Omental fat pad (tissue), 4 donors: Measurements from ENCODE around the gene MAPK4. TPM values are rescaled to one million over a fixed set of nuclear protein-coding genes. Genes with fewer than 3 reads are reported as not detected.
"Not testable (repeated sequence)": the region's sequence is repeated elsewhere in the genome, so short reads cannot be mapped to it uniquely, and the experiment has no call there.

ENCODE experiments used
- ATAC-seq: fragments of 150-250 bp; one replicate; pipeline ENCODE4 v1.9.1; 2016; ENCODE audit warnings: mild to moderate bottlenecking, moderate library complexity; ENCODE audit not compliant: low FRiP score
- DNase-seq: peaks from one replicate; pipeline ENCODE4 v3.0.0-alpha.2; 2019; ENCODE audit warnings: low spot score
- CTCF ChIP-seq, 3 donors: fragments of 450-650 bp; IDR thresholded peaks; one replicate each; pipeline ENCODE4 v1.5.1; 2016 to 2017; ENCODE audit warnings: antibody characterized with exemption in 3 of 3, mild to moderate bottlenecking in 3 of 3, moderate library complexity in 2 of 3
- total RNA-seq, 4 donors: library from RNA; depleted of rRNA; stranded (reverse); fragments of >200 nt; gene quantifications; one replicate each; pipeline ENCODE4 v1.1.0, GENCODE V29; 2016

Gene MAPK4
- under 1 TPM in 2 of 4 donors, not detected in 2; 0.12 to 0.28 TPM for total RNA-seq

GRCh38 chr18:50559752-50560680 is at the start of gene MAPK4:
Gene MAPK4 (plus strand): TSS chr18:50560087. CDS start chr18:50663959, 103,872 bp downstream.
- peak; percentile 83 for ATAC-seq
- no peak for TF ChIP-seq CTCF (IDR thresholded peaks at IDR 0.05)
- no peak for DNase-seq

- ATAC-seq, DNase-seq: not testable (repeated sequence)
These were observed 42.6 kb upstream of the MAPK4 start for GRCh38 chr18:50517277-50517676.

- DNase-seq (no peak), ATAC-seq (no peak)
- TF ChIP-seq CTCF (IDR thresholded peaks at IDR 0.05) = no peak
These were observed 40.9 kb upstream of the MAPK4 start for GRCh38 chr18:50518787-50519546.

- DNase-seq = no peak
These were observed 36.7 kb upstream of the MAPK4 start for GRCh38 chr18:50523165-50523564.

GRCh38 chr18:50527636-50528307 is 32.1 kb upstream of the MAPK4 start:
- no peak for TF ChIP-seq CTCF (IDR thresholded peaks at IDR 0.05)
- DNase-seq = no peak
- no peak for ATAC-seq

More at GRCh38 chr18:50523165-50523564, 36.7 kb upstream of the MAPK4 start:
- no peak for TF ChIP-seq CTCF (IDR thresholded peaks at IDR 0.05)
- ATAC-seq = no peak

- no peak for ATAC-seq
These were observed 31.1 kb upstream of the MAPK4 start for GRCh38 chr18:50528806-50529205.

GRCh38 chr18:50533822-50534221 is 26.1 kb upstream of the MAPK4 start:
- ATAC-seq, DNase-seq: not testable (repeated sequence)

More at GRCh38 chr18:50528806-50529205, 31.1 kb upstream of the MAPK4 start:
- TF ChIP-seq CTCF (IDR thresholded peaks at IDR 0.05) = no peak
- DNase-seq = no peak

GRCh38 chr18:50544476-50544875 is 15.4 kb upstream of the MAPK4 start:
- DNase-seq, ATAC-seq: not testable (repeated sequence)
